NB4 (cell line): Measurements from ENCODE around the gene LIN28A.
A peak's percentile ranks its signal among the peaks of the same experiment; 100 is the strongest.

Source experiments
- DNase-seq: peaks from one replicate; pipeline ENCODE4 v3.0.0; 2010; ENCODE audit warnings: low read depth
- H3K4me3 ChIP-seq: one replicate; pipeline ENCODE4 v1.5.1; 2011; ENCODE audit warnings: mild to moderate bottlenecking, low read depth, low read length, moderate library complexity
- CTCF ChIP-seq: IDR thresholded peaks from one replicate; pipeline ENCODE4 v1.5.1; 2012; ENCODE audit warnings: low read depth, low read length
- MAX ChIP-seq: IDR thresholded peaks from 2 replicates; pipeline ENCODE4 v1.6.1; 2011; ENCODE audit warnings: low read depth, low read length
- MYC ChIP-seq: IDR thresholded peaks from 2 replicates; pipeline ENCODE4 v1.6.1; 2011; ENCODE audit warnings: low read depth, low read length
- POLR2A ChIP-seq: IDR thresholded peaks from 2 replicates; pipeline ENCODE4 v1.6.1; 2011; ENCODE audit warnings: mild to moderate bottlenecking; ENCODE audit not compliant: insufficient read length; ENCODE audit errors: extremely low read depth

The LIN28A gene

GRCh38 chr1:26408604-26409003, 2.0 kb upstream of the LIN28A start:
- H3K4me3 ChIP-seq: no peak overlapping the region
- DNase-seq: peak; percentile 74

GRCh38 chr1:26409191-26409807, 1.3 kb upstream of the LIN28A start:
- H3K4me3 ChIP-seq: no peak overlapping the region
- TF ChIP-seq POLR2A: no peak
- no peak for TF ChIP-seq MYC
- TF ChIP-seq CTCF: no peak
- no peak for TF ChIP-seq MAX
- DNase-seq: no peak

More at GRCh38 chr1:26408604-26409003, 2.0 kb upstream of the LIN28A start:
- no peak for TF ChIP-seq CTCF
- no peak for TF ChIP-seq POLR2A
- TF ChIP-seq MYC: no peak; the same call in 1 of the 2 replicates
- TF ChIP-seq MAX: peak; percentile 95

GRCh38 chr1:26411624-26412074, 1.0 kb downstream of the LIN28A start:
- TF ChIP-seq CTCF (no peak), MYC (no peak), MAX (no peak), POLR2A (no peak)
- no peak for DNase-seq
- no peak overlapping the region for H3K4me3 ChIP-seq

GRCh38 chr1:26412180-26412840, 1.7 kb downstream of the LIN28A start:
- DNase-seq: no peak
- no peak overlapping the region for H3K4me3 ChIP-seq
- TF ChIP-seq MAX (no peak), POLR2A (no peak), CTCF (no peak), MYC (no peak)

- TF ChIP-seq MYC (no peak), MAX (no peak)
- H3K4me3 ChIP-seq: no peak overlapping the region
- DNase-seq: no peak
These were observed 2.4 kb downstream of the LIN28A start for GRCh38 chr1:26413031-26413430.

- H3K4me3 ChIP-seq: no peak overlapping the region
- TF ChIP-seq CTCF: peak; percentile 95
- no peak for TF ChIP-seq POLR2A
- TF ChIP-seq MYC: no peak
- DNase-seq: peak; percentile 78
These were observed 6.6 kb downstream of the LIN28A start for GRCh38 chr1:26417111-26417759.
